GM18907 (cell line): ENCODE results near the gene FDXR.

Experiments used
- ATAC-seq: cut with Tn5 transposase; IDR thresholded peaks from one replicate; pipeline ENCODE4 v1.9.1; 2021; ENCODE audit warnings: mild to moderate bottlenecking, moderate library complexity; ENCODE audit not compliant: unreplicated experiment

Gene FDXR

DNA sequence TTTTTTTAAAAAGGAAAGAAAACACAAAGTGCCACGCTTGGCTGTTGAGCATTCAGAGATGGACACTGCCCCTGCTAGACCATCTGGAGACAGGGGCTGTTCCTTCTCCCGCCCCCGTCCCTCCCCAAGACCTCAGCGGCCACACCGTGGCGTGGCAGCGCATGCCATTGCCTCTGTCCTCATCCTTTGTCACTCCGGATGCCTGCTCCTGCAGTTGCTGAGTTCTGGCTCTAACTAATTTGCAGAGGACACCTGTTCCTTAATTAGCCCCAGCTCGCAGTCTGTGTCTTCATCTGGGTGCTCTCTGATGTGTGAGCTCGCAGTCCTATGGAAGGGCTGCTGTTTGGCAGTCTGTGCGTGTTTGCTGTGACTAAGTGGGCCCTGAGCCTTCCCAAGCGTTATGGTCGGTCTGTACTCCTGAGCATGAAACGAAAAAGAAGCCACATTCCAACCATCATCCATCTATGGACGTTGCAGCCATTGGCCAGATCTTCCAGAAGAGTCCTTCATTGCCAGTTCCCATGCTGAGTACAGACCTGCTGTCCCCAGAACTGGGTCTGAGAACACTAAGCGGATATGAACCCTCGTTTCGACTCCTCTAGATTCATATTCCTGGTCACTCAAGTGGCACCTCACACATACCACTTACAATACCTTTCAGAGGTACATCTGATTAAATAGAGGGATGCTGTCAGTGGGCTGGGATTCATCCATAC lies 55.7 kb downstream of the FDXR start:
- no peak for ATAC-seq

DNA sequence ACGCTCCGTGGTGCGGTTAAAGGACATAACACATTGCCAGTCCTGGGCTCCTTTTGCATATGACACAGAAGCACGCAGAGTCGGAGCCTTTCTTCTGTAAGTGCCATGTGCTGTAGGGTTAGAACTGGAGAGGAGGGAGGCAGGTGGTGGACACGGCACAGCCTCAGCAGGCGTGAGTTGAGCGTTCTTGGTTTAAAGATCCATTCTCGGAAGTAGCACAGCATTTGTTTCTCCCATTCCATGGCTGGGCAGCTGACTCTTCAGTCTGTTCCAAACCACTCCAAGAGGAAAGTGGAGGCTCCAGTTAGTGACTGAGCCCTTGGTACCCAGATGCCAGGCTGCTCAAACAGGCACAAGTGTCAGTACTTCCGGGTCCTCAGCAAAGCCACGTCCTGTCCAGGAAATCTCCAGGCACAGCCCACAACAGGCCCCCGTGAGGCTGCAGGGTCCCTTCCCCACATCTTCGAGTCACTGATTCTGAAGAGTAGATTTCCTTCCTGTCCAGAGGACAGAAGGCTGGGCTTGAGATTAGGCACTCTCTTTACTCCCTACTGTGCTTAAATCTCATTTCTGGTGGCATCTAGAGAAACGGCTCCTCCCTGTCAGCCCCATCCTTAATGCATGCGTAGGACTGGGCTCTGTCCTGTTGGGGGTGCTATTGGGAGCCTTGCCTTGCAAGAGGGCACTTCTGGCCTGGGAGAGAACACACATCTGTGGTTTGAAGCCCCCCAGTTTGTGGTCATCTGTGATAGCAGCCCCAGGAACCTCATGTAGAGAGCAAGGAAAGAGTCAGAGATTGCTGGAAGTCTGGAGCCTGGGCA lies 57.0 kb downstream of the FDXR start:
- ATAC-seq = no peak

DNA sequence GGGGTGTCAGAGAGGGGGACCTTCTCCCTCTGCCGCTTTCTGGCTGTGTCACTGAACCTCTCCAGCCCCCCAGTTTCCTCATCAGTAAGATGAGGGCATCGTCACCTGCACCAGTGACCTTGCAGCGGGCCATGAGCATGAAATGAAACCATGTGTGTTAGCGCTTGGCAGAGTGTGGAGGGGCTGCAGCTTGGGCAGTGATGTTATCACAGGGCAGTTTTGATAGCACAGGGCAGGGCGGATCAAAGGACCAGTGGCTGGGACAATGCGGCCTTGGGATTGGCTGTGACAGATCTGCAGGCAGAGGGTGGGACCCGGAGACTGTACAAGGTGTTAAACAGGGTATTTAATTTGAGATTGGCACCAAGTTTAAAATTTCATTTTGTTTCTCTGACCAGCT lies 57.7 kb downstream of the FDXR start:
- ATAC-seq = no peak

DNA sequence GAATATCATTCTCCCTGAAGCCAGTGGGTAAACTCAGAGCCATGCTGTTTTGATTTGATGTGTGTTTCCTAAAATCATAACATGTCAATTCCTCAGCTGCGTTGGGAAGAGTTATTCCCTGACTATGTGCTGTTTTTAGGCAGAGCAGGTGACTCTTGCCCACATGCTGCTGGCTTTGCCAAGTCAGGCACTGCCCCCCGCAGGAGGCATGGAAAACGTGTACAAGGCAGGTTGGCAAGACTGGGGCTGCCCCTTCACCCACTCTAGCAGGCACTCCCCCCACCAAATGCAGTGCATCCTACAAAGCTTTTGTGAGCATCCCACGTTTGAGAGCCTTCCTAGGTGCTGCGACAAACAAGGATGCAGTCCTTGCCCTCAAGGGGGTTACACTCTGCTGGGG lies 58.3 kb downstream of the FDXR start:
- ATAC-seq = no peak
